ENCODE measurements around the gene EBNA1BP2.
A peak's percentile ranks its signal among the peaks of the same experiment; 100 is the strongest.
"Not testable (repeated sequence)": the region's sequence is repeated elsewhere in the genome, so short reads cannot be mapped to it uniquely, and the experiment has no call there.

The EBNA1BP2 gene, protein sequence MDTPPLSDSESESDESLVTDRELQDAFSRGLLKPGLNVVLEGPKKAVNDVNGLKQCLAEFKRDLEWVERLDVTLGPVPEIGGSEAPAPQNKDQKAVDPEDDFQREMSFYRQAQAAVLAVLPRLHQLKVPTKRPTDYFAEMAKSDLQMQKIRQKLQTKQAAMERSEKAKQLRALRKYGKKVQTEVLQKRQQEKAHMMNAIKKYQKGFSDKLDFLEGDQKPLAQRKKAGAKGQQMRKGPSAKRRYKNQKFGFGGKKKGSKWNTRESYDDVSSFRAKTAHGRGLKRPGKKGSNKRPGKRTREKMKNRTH

DNA sequence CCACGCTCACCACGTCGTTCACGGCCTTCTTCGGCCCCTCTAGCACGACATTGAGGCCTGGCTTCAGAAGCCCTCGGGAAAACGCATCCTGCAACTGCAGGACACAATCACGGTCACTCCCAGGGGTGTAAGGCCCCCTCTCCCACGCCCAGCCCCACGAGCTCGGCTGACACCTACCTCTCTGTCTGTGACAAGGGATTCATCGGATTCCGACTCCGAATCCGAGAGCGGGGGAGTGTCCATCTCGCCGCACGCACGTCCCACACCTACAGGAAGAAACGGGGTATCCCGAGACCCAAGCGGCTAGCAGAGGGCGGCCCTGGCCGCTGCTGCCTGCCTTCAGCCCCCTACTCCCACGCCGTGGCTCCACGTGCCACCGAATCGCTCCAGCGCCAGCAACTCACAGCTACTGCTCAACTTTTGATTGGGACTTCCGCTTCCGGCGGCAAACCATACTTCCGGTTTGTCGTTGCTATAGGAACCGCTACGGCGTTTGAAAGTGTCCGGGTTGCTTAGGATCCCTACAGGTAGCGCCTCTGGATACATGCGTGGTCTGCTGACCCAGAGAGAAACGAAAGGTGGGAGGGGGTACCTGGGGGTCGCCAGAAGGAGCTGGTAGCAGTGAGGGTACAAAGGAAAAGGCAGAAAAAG is at the start of gene EBNA1BP2, which contains the start of gene CFAP57:
TSS of gene EBNA1BP2 (minus strand) at position 415 of the 651 bp plus-strand sequence. CDS start at position 243, 172 bp downstream.
TSS of gene CFAP57 (plus strand) at position 455 of the 651 bp plus-strand sequence. CDS start 424 bp downstream, outside the sequence.
- DNase-seq, result peak; percentile 86 to 99 (median 90)

GRCh38 chr1:43221797-43222196 is 49.7 kb upstream of the EBNA1BP2 start:
- DNase-seq, result no peak

DNA sequence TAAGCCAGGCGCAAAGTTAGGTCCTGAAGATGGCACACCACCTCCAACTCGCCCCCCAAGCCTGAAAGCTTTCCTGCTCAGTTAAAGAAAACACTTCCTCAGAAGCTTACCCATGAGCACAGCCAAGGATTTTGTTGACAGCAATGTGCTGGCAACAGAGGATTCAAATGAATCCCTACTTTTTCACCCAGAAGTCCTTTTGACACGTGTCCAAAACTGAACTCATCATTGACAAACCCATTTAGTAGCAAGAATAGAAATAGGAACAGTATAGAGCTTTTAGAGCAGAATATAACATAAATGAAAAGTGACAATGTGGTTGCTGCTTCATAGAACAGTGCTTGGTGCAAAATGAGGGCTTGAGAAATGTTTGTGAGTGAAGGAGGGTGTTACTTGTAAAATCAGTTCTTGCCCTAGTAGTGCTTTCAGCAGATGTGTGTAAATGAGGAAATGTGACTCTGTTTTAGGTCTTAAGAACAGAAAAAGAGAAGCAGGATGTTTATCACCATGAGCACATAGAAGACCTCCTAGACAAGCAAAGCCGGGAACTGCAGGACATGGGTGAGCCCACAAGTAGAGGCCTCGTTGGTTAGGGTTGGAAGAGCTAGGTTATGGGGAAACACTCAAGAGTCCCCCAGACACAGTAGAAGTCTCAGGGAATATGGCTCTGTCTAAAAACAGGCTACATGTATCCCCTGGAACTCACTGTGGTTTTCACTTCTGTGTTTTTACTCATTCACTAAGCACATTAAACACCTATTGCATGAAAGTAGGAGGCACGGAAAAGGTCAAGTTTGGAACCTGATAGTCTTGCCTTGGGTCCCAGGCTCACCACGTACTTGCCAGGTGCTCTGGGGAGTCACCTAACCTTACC is 49.1 kb upstream of the EBNA1BP2 start:
- DNase-seq, result no peak

GRCh38 chr1:43217747-43218146 is 45.7 kb upstream of the EBNA1BP2 start:
- DNase-seq, result no peak

GRCh38 chr1:43214501-43215444 is 42.7 kb upstream of the EBNA1BP2 start:
- no peak for DNase-seq

DNA sequence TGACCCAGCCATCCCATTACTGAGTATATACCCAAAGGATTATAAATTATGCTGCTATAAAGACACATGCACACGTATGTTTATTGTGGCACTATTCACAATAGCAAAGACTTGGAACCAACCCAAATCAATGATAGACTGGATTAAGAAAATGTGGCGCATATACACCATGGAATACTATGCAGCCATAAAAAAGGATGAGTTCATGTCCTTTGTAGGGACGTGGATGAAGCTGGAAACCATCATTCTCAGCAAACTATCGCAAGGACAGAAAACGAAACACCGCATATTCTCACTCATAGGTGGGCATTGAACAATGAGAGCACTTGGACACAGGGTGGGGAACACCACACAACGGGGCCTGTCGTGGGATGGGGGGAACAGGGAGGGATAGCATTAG is 36.2 kb upstream of the EBNA1BP2 start:
- DNase-seq, result not testable (repeated sequence)

- DNase-seq, result no peak
Observed at GRCh38 chr1:43207229-43207853, 35.3 kb upstream of the EBNA1BP2 start.

DNA sequence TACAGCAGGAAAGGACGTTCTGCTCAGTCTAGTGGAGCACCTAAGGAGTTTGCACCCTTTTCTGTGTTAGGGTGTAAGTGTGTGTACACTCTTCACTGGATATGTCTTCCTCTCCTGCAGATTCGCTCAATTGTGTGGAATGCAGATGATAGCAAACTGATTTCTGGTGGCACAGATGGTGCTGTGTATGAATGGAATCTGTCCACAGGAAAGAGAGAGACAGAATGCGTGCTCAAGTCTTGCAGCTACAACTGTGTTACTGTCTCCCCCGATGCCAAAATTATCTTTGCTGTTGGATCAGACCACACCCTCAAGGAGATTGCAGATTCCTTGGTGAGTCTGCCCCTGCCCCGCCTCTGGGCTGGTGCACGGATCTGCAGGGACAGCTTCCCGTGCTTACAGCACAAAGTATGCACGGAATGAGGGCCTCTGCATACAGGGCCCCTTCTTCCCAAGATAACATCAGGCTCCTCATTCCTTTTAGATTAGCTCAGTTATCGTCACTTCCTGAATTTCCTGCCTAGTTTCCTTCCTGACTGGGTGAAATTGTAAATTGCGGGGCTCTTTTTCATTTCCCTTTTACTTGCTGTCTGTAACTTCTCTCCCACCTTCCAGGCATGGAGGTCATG is 34.6 kb upstream of the EBNA1BP2 start:
- DNase-seq, result no peak

GRCh38 chr1:43205671-43206070 is 33.6 kb upstream of the EBNA1BP2 start:
- no peak for DNase-seq

DNA sequence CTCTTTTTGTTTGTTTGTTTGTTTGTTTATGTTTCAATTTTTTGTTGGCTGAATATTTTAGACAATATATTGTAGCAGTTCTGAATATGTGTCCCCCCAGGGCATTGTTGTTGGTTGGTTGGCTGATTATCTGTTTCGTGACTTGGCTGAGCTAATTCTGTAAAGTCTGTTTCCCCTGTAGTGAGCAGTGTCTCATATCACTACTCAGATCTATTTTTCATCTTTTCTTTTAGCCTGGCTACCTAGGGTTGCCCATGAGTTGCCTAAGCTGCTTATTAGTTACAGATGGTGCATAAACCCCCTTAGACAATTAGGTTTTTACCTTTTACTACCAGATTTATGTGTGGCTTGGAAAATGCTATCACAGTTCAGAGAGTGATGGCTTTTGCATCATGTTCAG is 32.3 kb upstream of the EBNA1BP2 start:
- no peak for DNase-seq

GRCh38 chr1:43203859-43204258 is 31.8 kb upstream of the EBNA1BP2 start:
- no peak for DNase-seq

GRCh38 chr1:43199093-43199726 is 27.1 kb upstream of the EBNA1BP2 start:
- no peak for DNase-seq

DNA sequence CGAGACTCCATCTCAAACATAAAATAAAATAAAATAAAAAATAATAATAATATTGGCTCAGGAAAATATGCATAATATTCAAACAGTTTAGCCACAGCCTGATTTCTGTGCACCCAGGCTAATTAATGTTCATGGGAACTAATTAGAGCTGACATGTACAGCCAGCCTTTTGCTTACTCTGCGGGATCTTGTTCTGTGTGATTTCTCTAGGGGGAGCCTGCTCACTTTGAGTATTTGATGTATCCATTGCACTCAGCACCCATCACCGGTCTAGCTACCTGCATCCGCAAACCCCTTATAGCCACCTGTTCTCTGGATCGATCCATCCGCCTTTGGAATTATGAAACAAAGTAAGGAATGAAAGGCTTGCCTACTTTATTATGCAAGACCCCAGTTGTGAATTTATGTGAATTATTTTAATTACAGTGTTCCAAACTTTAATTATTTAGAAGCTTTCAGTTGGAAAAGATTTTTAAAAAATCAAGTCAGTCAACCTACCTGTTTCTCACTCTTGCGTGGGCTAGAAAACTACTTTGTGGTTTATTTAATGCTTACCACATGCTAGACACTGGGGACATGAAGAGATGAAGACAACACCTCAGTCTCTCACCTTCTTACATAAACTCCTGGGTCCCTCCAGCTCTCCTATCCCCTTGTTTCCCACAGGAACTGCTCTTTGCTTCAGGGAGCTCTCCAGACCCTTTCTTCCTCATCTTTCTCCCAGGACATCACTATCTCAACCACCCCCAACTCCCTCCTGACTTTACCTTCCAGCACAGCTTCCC is 25.4 kb upstream of the EBNA1BP2 start:
- no peak for DNase-seq

DNA sequence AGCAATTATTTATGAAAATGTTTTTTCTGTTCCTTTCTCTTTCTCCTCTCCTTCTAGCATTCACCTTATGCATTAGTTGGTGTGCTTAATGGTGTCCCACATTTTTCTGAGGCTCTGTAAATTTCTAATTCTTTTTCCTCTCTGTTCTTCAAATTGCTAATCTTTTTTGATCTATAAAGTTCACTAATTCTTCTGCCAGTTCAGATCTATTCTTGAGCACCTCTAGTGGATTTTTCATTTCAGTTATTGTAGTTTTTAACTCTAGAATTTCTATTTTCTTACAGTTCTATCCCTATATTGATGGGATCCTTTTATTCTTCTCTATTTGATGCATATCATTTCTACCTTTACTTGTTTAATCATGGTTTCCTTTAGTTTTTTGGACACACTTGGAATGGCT is 22.4 kb upstream of the EBNA1BP2 start:
- DNase-seq, result no peak

DNA sequence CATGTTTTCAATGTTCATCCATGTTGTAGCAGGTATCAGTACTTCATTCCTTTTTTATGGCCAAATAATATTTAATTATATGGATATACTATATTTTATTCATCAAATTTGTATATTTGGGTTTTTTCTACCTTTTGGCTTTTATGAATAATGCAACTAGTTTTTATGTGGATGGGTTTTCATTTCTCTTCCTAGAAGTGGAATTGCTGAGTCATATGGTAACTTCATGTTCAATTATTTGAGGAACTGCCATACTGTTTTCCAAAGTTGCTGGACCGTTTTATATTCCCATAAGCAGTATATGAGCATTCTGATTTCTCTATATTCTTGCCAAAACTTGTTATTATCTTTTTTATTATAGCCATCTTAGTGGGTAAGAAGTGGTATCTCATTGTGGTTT is 16.0 kb upstream of the EBNA1BP2 start:
- DNase-seq, result no peak

- no peak for DNase-seq
Observed at GRCh38 chr1:43184995-43185394, 12.9 kb upstream of the EBNA1BP2 start.

DNA sequence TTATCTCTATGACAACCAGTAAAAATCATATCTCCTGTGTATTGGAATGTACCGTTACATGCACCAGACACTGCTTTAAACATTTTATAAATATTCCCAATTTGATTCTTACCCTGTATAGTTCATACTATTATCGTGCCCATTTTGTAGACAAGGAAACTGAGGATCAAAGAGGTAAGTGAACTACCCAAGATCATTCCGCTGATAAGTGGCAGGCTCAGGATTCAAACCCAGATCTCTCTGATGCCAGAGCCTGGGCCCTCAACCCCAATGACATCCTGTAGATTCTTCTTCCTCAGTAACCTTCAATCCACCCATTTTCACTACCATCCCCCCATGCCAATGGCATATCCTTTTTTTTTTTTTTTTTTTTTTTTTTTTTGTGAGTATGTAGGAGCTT is 12.3 kb upstream of the EBNA1BP2 start:
- no peak for DNase-seq

- no peak for DNase-seq
Observed at GRCh38 chr1:43177691-43178090, 5.6 kb upstream of the EBNA1BP2 start.

DNA sequence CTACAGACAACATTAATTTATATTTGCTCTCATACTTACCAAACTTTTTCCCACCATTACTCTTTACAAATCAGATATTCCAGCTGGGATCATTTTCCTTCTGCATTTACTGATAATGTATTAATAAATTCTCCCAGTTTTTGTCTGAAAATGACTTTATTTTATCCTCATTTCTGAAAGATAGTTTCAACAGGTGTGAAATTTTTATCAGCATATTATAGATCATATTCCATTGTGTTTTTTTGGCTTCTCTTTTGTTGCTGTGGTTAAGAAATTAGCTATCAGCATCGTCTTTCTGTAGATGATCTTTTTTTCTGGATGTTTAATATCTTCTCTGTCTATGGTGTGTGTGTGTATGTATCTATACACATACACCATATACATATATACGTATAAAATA is 2.8 kb upstream of the EBNA1BP2 start:
- no peak for DNase-seq

- peak in 5 of 6 experiments; percentile 86 to 99 (median 90) for DNase-seq
Observed at GRCh38 chr1:43172527-43172972, 460 bp upstream of the EBNA1BP2 start.

Measured in stimulated activated naive CD4-positive, alpha-beta T cell (primary cell).